COLO668 (cell line): ENCODE results near the gene SERGEF.

Experiments used
- DNase-seq: peaks from one replicate; lab custom pipeline; 2025; ENCODE audit not compliant: unreplicated experiment; lab: John Stamatoyannopoulos, UW

SERGEF gene

GRCh38 chr11:17865765-17866428 is 146.9 kb downstream of the SERGEF start:
- no peak for DNase-seq

- peak; percentile 35 for DNase-seq
Observed at GRCh38 chr11:17864478-17864941, 148.3 kb downstream of the SERGEF start.

- DNase-seq = no peak
Observed at GRCh38 chr11:17861036-17861755, 151.7 kb downstream of the SERGEF start.

GRCh38 chr11:17859552-17859951 is 153.3 kb downstream of the SERGEF start:
- no peak for DNase-seq

GRCh38 chr11:17855531-17856290 is 157.1 kb downstream of the SERGEF start:
- no peak for DNase-seq

- no peak for DNase-seq
Observed at GRCh38 chr11:17853280-17853679, 159.6 kb downstream of the SERGEF start.

- no peak for DNase-seq
Observed at GRCh38 chr11:17852246-17852645, 160.6 kb downstream of the SERGEF start.

GRCh38 chr11:17851697-17852096 is 161.2 kb downstream of the SERGEF start:
- DNase-seq = no peak

GRCh38 chr11:17850336-17850735 is 162.5 kb downstream of the SERGEF start:
- DNase-seq = no peak

GRCh38 chr11:17848715-17849114 is 164.1 kb downstream of the SERGEF start:
- DNase-seq = no peak

GRCh38 chr11:17846852-17847453 is 165.9 kb downstream of the SERGEF start:
- DNase-seq = no peak

- DNase-seq = no peak
Observed at GRCh38 chr11:17845431-17845881, 167.4 kb downstream of the SERGEF start.

GRCh38 chr11:17840101-17840548 is 172.7 kb downstream of the SERGEF start:
- DNase-seq = peak; percentile 72

- DNase-seq = no peak
Observed at GRCh38 chr11:17839450-17839849, 173.4 kb downstream of the SERGEF start.

- no peak for DNase-seq
Observed at GRCh38 chr11:17838102-17838501, 174.7 kb downstream of the SERGEF start.

- no peak for DNase-seq
Observed at GRCh38 chr11:17831883-17832282, 181.0 kb downstream of the SERGEF start.

- no peak for DNase-seq
Observed at GRCh38 chr11:17831228-17831627, 181.6 kb downstream of the SERGEF start.

- no peak for DNase-seq
Observed at GRCh38 chr11:17828311-17828751, 184.5 kb downstream of the SERGEF start.

- DNase-seq = no peak
Observed at GRCh38 chr11:17827006-17827405, 185.8 kb downstream of the SERGEF start.

GRCh38 chr11:17822401-17822781 is 190.5 kb downstream of the SERGEF start:
- DNase-seq = no peak
